Kidney capillary endothelial cell (primary cell): ENCODE data around the gene GLTP.
A peak's percentile ranks its signal among the peaks of the same experiment; 100 is the strongest.

ENCODE experiments used
- DNase-seq: peaks from one replicate; pipeline ENCODE4 v3.0.0-alpha.2; 2018; ENCODE audit warnings: low spot score

Gene GLTP

GRCh38 chr12:109820816-109821381, 59.4 kb downstream of the GLTP start:
- DNase-seq: no peak

GRCh38 chr12:109818905-109819500, 61.3 kb downstream of the GLTP start:
- DNase-seq: no peak

- DNase-seq: no peak
Measured at GRCh38 chr12:109818253-109818652, 62.1 kb downstream of the GLTP start.

- no peak for DNase-seq
Measured at GRCh38 chr12:109817627-109818231, 62.6 kb downstream of the GLTP start.

GRCh38 chr12:109816870-109817269, 63.5 kb downstream of the GLTP start:
- no peak for DNase-seq

- DNase-seq: no peak
Measured at GRCh38 chr12:109815757-109816617, 64.4 kb downstream of the GLTP start.

- no peak for DNase-seq
Measured at GRCh38 chr12:109815225-109815624, 65.1 kb downstream of the GLTP start.

- DNase-seq: no peak
Measured at GRCh38 chr12:109814600-109815150, 65.7 kb downstream of the GLTP start.

GRCh38 chr12:109813810-109814416, 66.4 kb downstream of the GLTP start:
- DNase-seq: no peak

- no peak for DNase-seq
Measured at GRCh38 chr12:109811624-109811995, 68.7 kb downstream of the GLTP start.

- no peak for DNase-seq
Measured at GRCh38 chr12:109810954-109811623, 69.3 kb downstream of the GLTP start.

- DNase-seq: no peak
Measured at GRCh38 chr12:109808876-109809646, 71.3 kb downstream of the GLTP start.

GRCh38 chr12:109807954-109808643, 72.2 kb downstream of the GLTP start:
- DNase-seq: no peak

- peak; percentile 33 for DNase-seq
Measured at GRCh38 chr12:109804820-109805761, 75.2 kb downstream of the GLTP start.

GRCh38 chr12:109803678-109804077, 76.7 kb downstream of the GLTP start:
- DNase-seq: no peak

GRCh38 chr12:109802828-109803227, 77.5 kb downstream of the GLTP start:
- no peak for DNase-seq
